CD8-positive, alpha-beta memory T cell (primary cell): ENCODE measurements around the gene RFFL. TPM values are rescaled to one million over a fixed set of nuclear protein-coding genes. Genes with fewer than 3 reads are reported as not detected.

Experiments used
- CTCF ChIA-PET: fragments of 350-600 bp; sonication (Branson Sonifier 250); formaldehyde crosslinking; loops from one replicate; lab custom pipeline; 2021; ENCODE audit warnings: antibody characterized with exemption; lab: Charles Lee
- POLR2A ChIA-PET: fragments of 350-600 bp; sonication (Branson Sonifier 250); formaldehyde crosslinking; loops from one replicate; lab custom pipeline; 2021; ENCODE audit warnings: antibody characterized with exemption; lab: Charles Lee
- DNase-seq, 5 donors: peaks; one replicate each; pipeline versions ENCODE4 v3.0.0 to v3.0.0-alpha.2; 2020 to 2022; ENCODE audit warnings: mixed read lengths in 1 of 5
- H3K27ac ChIP-seq: one replicate; pipeline ENCODE4 v1.7.0; 2013; ENCODE audit warnings: low read depth, mild to moderate bottlenecking, low read length, moderate library complexity
- H3K27me3 ChIP-seq: 2 replicates; pipeline ENCODE4 v1.7.0; 2013; ENCODE audit warnings: low read length, mild to moderate bottlenecking; ENCODE audit not compliant: insufficient read depth, poor library complexity, severe bottlenecking
- H3K36me3 ChIP-seq: 2 replicates; pipeline ENCODE4 v1.7.0; 2013; ENCODE audit warnings: mild to moderate bottlenecking, low read length, moderate library complexity; ENCODE audit not compliant: insufficient read depth
- H3K4me1 ChIP-seq: 2 replicates; pipeline ENCODE4 v1.7.0; 2013; ENCODE audit warnings: mild to moderate bottlenecking, low read length, moderate library complexity; ENCODE audit not compliant: insufficient read depth
- H3K4me3 ChIP-seq: 2 replicates; pipeline ENCODE4 v1.7.0; 2013; ENCODE audit warnings: mild to moderate bottlenecking, low read length
- H3K9me3 ChIP-seq: 2 replicates; pipeline ENCODE4 v1.7.0; 2013; ENCODE audit warnings: mild to moderate bottlenecking, low read length
- H3K27ac Mint-ChIP-seq, 8 donors: one replicate each; pipeline ENCODE4 v1.8.0; 2020 to 2021; ENCODE audit warnings: mixed read lengths in 8 of 8, mild to moderate bottlenecking in 6 of 8, inconsistent platforms in 3 of 8, moderate library complexity in 3 of 8
- H3K27me3 Mint-ChIP-seq, 2 donors: one replicate each; pipeline ENCODE4 v1.8.0; 2020 to 2021; ENCODE audit warnings: mixed read lengths in 2 of 2, mild to moderate bottlenecking in 1 of 2, moderate library complexity in 1 of 2
- H3K36me3 Mint-ChIP-seq, 3 donors: one replicate each; pipeline ENCODE4 v1.8.0; 2020 to 2021; ENCODE audit warnings: mixed read lengths in 3 of 3, inconsistent platforms in 1 of 3, mild to moderate bottlenecking in 1 of 3
- H3K4me1 Mint-ChIP-seq, 3 donors: one replicate each; pipeline ENCODE4 v1.8.0; 2020 to 2021; ENCODE audit warnings: mixed read lengths in 3 of 3, inconsistent platforms in 1 of 3, mild to moderate bottlenecking in 1 of 3
- H3K4me3 Mint-ChIP-seq, 7 donors: one replicate each; pipeline ENCODE4 v1.8.0; 2020 to 2021; ENCODE audit warnings: mixed read lengths in 7 of 7, mild to moderate bottlenecking in 6 of 7, moderate library complexity in 4 of 7, inconsistent platforms in 2 of 7
- H3K9me3 Mint-ChIP-seq, 5 donors: one replicate each; pipeline ENCODE4 v1.8.0; 2020 to 2022; ENCODE audit warnings: mixed read lengths in 5 of 5, mild to moderate bottlenecking in 3 of 5, moderate library complexity in 2 of 5, inconsistent platforms in 1 of 5
- polyA plus RNA-seq: library from polyadenylated mRNA; unstranded; fragments of 300-500 nt; fragmentation: Illumina TruSeq; gene quantifications from one replicate; pipeline ENCODE4 v1.2.3, GENCODE V29; 2021
- total RNA-seq, 2 experiments: library from RNA; stranded (reverse); gene quantifications; one replicate each; pipeline ENCODE4 v1.2.3, GENCODE V29; 2021

Gene RFFL
- total and polyA plus RNA-seq, 3 experiments from 2014 or later: 30.2 to 43.6 (median 33.1) TPM

- Mint-ChIP-seq H3K27ac (peak overlapping the region; percentile 89 to 99 (median 94)), H3K36me3 (peaks cover 0 to 27% (median 14%) of the 10 kb centered on the region in 3 donors), H3K27me3 (peaks cover 0 to 3% of the 10 kb centered on the region in 2 donors), H3K4me3 (peak overlapping the region in 5 of 7 donors; percentile 13 to 75 (median 41)), H3K9me3 (no peaks in the 10 kb centered on the region), H3K4me1 (peaks cover 67 to 87% (median 86%) of the 10 kb centered on the region in 3 donors)
- Histone ChIP-seq H3K27ac (peak overlapping the region; percentile 18), H3K4me3 (no peak overlapping the region), H3K36me3 (no peaks in the 10 kb centered on the region), H3K9me3 (no peaks in the 10 kb centered on the region), H3K4me1 (peaks cover 69% of the 10 kb centered on the region), H3K27me3 (no peaks in the 10 kb centered on the region)
- CTCF ChIA-PET: interaction anchor here (1.1 to 3.0 kb wide), 5 partner anchors 9 to 56 kb away, joined by 3 to 17 read pairs (median 6); partner anchors contain the start of gene RFFL
- DNase-seq: no peak
- POLR2A ChIA-PET: interaction anchor here (0.6 to 1.9 kb wide), 7 partner anchors 10 to 73 kb away, joined by 3 to 8 read pairs (median 3); partner anchors contain the start of genes LIG3 and RFFL
Measured at GRCh38 chr17:35053204-35053603, 10.3 kb downstream of the RFFL start.

GRCh38 chr17:35052780-35053179 lies 10.7 kb downstream of the RFFL start:
- peak overlapping the region; percentile 89 to 99 (median 94) for H3K27ac Mint-ChIP-seq
- peaks cover 64 to 83% (median 82%) of the 10 kb centered on the region in 3 donors for H3K4me1 Mint-ChIP-seq
- peak overlapping the region in 6 of 7 donors; percentile 40 to 76 (median 70) for H3K4me3 Mint-ChIP-seq
- no peaks in the 10 kb centered on the region for H3K9me3 Mint-ChIP-seq
- no peak for DNase-seq
- Histone ChIP-seq H3K4me1 (peaks cover 69% of the 10 kb centered on the region), H3K27ac (peak overlapping the region; percentile 18), H3K27me3 (no peaks in the 10 kb centered on the region), H3K9me3 (no peaks in the 10 kb centered on the region), H3K4me3 (peak overlapping the region; percentile 56), H3K36me3 (no peaks in the 10 kb centered on the region)
- H3K27me3 Mint-ChIP-seq: peaks cover 0 to 3% of the 10 kb centered on the region in 2 donors
- CTCF ChIA-PET: interaction anchor here (1.1 to 3.0 kb wide), 4 partner anchors 10 to 55 kb away, joined by 3 to 17 read pairs (median 4); partner anchors contain the start of gene RFFL
- peaks cover 0 to 27% (median 14%) of the 10 kb centered on the region in 3 donors for H3K36me3 Mint-ChIP-seq
- POLR2A ChIA-PET: interaction anchor here (0.7 to 1.9 kb wide), 5 partner anchors 10 to 37 kb away, joined by 3 to 8 read pairs (median 3); partner anchors contain the start of gene RFFL

- Histone ChIP-seq H3K4me3 (peak overlapping the region; percentile 56), H3K27me3 (no peaks in the 10 kb centered on the region), H3K36me3 (no peaks in the 10 kb centered on the region), H3K27ac (peak overlapping the region; percentile 49), H3K4me1 (peaks cover 74% of the 10 kb centered on the region), H3K9me3 (no peaks in the 10 kb centered on the region)
- H3K36me3 Mint-ChIP-seq: peaks cover 0 to 23% (median 10%) of the 10 kb centered on the region in 3 donors
- no peaks in the 10 kb centered on the region for H3K9me3 Mint-ChIP-seq
- no peak for DNase-seq
- ChIA-PET CTCF (interaction anchor here (1.1 to 3.0 kb wide), 3 partner anchors 12 to 68 kb away, joined by 3 to 17 read pairs (median 4); partner anchors contain the start of genes RAD51D and RFFL), POLR2A (interaction anchor here (1.7 kb wide), 1 partner anchor 29 kb away, joined by 6 read pairs; no protein-coding TSS in a partner anchor)
- H3K4me1 Mint-ChIP-seq: peaks cover 59 to 80% (median 78%) of the 10 kb centered on the region in 3 donors
- H3K27me3 Mint-ChIP-seq: peaks cover 0 to 3% of the 10 kb centered on the region in 2 donors
- peak overlapping the region; percentile 89 to 99 (median 94) for H3K27ac Mint-ChIP-seq
- peak overlapping the region; percentile 5 to 76 (median 66) for H3K4me3 Mint-ChIP-seq
Measured at GRCh38 chr17:35052241-35052610, 11.3 kb downstream of the RFFL start.

GRCh38 chr17:35051579-35052240 lies 11.8 kb downstream of the RFFL start:
- H3K9me3 Mint-ChIP-seq: no peaks in the 10 kb centered on the region
- no peaks in the 10 kb centered on the region for H3K9me3 ChIP-seq
- H3K36me3 ChIP-seq: no peaks in the 10 kb centered on the region
- H3K4me3 ChIP-seq: peak overlapping the region; percentile 56
- H3K4me1 Mint-ChIP-seq: peaks cover 64 to 83% (median 80%) of the 10 kb centered on the region in 3 donors
- peaks cover 79% of the 10 kb centered on the region for H3K4me1 ChIP-seq
- no peak for DNase-seq
- H3K27me3 ChIP-seq: no peaks in the 10 kb centered on the region
- peak overlapping the region; percentile 32 to 76 (median 71) for H3K4me3 Mint-ChIP-seq
- peaks cover 0 to 24% (median 10%) of the 10 kb centered on the region in 3 donors for H3K36me3 Mint-ChIP-seq
- peak overlapping the region; percentile 49 for H3K27ac ChIP-seq
- H3K27ac Mint-ChIP-seq: peak overlapping the region; percentile 89 to 99 (median 94)
- POLR2A ChIA-PET: interaction anchor here (1.0 to 1.7 kb wide), 3 partner anchors 12 to 29 kb away, joined by 3 to 10 read pairs (median 6); partner anchors contain the start of gene RFFL
- H3K27me3 Mint-ChIP-seq: peaks cover 0 to 2% of the 10 kb centered on the region in 2 donors
- CTCF ChIA-PET: interaction anchor here (1.1 to 1.3 kb wide), 2 partner anchors 38 to 68 kb away, joined by 3 to 4 read pairs; partner anchors contain the start of gene RAD51D

- Mint-ChIP-seq H3K9me3 (no peaks in the 10 kb centered on the region), H3K4me3 (peak overlapping the region; percentile 32 to 76 (median 71)), H3K36me3 (peaks cover 0 to 22% (median 10%) of the 10 kb centered on the region in 3 donors), H3K4me1 (peaks cover 67 to 84% (median 80%) of the 10 kb centered on the region in 3 donors), H3K27me3 (peaks cover 0 to 2% of the 10 kb centered on the region in 2 donors), H3K27ac (peak overlapping the region; percentile 89 to 99 (median 94))
- Histone ChIP-seq H3K9me3 (no peaks in the 10 kb centered on the region), H3K36me3 (no peaks in the 10 kb centered on the region), H3K4me1 (peaks cover 82% of the 10 kb centered on the region), H3K27me3 (no peaks in the 10 kb centered on the region), H3K27ac (peak overlapping the region; percentile 49), H3K4me3 (peak overlapping the region; percentile 56)
- CTCF ChIA-PET: interaction anchor here (0.8 to 2.1 kb wide), 4 partner anchors 39 to 69 kb away, joined by 3 to 4 read pairs (median 4); partner anchors contain the start of gene RAD51D
- DNase-seq: peak in 4 of 5 donors; percentile 6 to 82 (median 68)
- POLR2A ChIA-PET: interaction anchor here (0.6 to 1.7 kb wide), 4 partner anchors 12 to 28 kb away, joined by 3 to 10 read pairs (median 5); partner anchors contain the start of gene RFFL
Measured at GRCh38 chr17:35051183-35051578, 12.3 kb downstream of the RFFL start.

GRCh38 chr17:35050170-35050569 lies 13.3 kb downstream of the RFFL start:
- Mint-ChIP-seq H3K9me3 (no peaks in the 10 kb centered on the region), H3K4me1 (peaks cover 71 to 87% (median 82%) of the 10 kb centered on the region in 3 donors), H3K27me3 (no peaks in the 10 kb centered on the region), H3K4me3 (peak overlapping the region in 3 of 7 donors; percentile 42 to 61 (median 46)), H3K36me3 (peaks cover 0 to 18% (median 6%) of the 10 kb centered on the region in 3 donors), H3K27ac (peak overlapping the region; percentile 52 to 93 (median 78))
- Histone ChIP-seq H3K4me1 (peaks cover 88% of the 10 kb centered on the region), H3K9me3 (no peaks in the 10 kb centered on the region), H3K27ac (no peak overlapping the region), H3K4me3 (no peak overlapping the region), H3K27me3 (no peaks in the 10 kb centered on the region), H3K36me3 (no peaks in the 10 kb centered on the region)
- DNase-seq: no peak
- POLR2A ChIA-PET: interaction anchor here (0.6 to 1.2 kb wide), 4 partner anchors 13 to 517 kb away, joined by 3 to 4 read pairs (median 4); partner anchors contain the start of gene RFFL
- CTCF ChIA-PET: interaction anchor here (0.9 to 2.8 kb wide), 5 partner anchors 13 to 69 kb away, joined by 4 to 16 read pairs (median 4); partner anchors contain the start of genes RAD51D and RFFL

- Mint-ChIP-seq H3K27ac (peak overlapping the region; percentile 75 to 97 (median 86)), H3K36me3 (peaks cover 0 to 11% (median 4%) of the 10 kb centered on the region in 3 donors), H3K4me3 (peak overlapping the region; percentile 37 to 77 (median 60)), H3K9me3 (no peaks in the 10 kb centered on the region), H3K4me1 (peaks cover 72 to 90% (median 81%) of the 10 kb centered on the region in 3 donors), H3K27me3 (no peaks in the 10 kb centered on the region)
- no peaks in the 10 kb centered on the region for H3K36me3 ChIP-seq
- H3K4me1 ChIP-seq: peaks cover 92% of the 10 kb centered on the region
- H3K27me3 ChIP-seq: no peaks in the 10 kb centered on the region
- CTCF ChIA-PET: interaction anchor here (1.3 to 2.8 kb wide), 2 partner anchors 15 to 71 kb away, joined by 4 to 16 read pairs; partner anchors contain the start of genes RAD51D and RFFL
- POLR2A ChIA-PET: interaction anchor here (1.1 kb wide), 1 partner anchor 41 kb away, joined by 3 read pairs; no protein-coding TSS in a partner anchor
- no peak overlapping the region for H3K27ac ChIP-seq
- H3K9me3 ChIP-seq: no peaks in the 10 kb centered on the region
- peak in 1 of 5 donors; percentile 14 for DNase-seq
- H3K4me3 ChIP-seq: peak overlapping the region; percentile 31
Measured at GRCh38 chr17:35048685-35049379, 14.7 kb downstream of the RFFL start.
